ENCODE measurements around the gene HEYL.

HEYL gene

DNA sequence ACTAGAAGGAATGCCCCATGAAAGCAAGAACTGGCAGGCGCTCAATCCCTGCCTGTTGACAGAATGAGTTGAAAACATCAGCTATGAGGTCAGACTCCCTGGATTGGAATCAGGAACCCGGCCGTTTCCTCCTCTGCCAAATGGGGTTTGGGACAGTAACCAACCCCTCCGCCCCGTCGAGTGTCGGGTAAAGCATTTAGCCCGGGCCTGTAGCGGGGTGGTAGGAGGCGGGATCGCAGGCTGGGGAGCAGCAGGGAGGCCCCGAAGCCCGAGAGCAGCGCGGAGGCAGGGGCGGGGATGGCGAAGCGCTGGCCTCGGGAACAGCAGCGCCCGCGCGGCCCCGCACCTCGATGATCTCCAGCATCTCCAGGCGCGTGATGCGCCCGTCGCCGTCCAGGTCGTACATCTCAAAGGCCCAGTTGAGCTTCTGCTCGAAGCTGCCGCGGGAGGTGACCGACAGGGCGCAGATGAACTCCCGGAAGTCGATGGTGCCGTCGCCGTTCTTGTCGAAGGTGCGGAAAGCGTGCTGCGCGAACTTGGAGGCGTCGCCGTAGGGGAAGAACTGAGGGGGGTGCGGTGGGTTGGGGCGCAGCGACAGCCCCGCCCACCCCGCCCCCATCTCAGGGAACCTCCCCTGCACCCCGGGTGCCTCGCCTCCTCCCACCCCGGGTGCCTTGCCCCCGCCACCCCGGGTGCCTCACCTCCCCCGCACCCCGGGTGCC lies 44.3 kb upstream of the HEYL start:
- TF ChIP-seq, protein P1, sequence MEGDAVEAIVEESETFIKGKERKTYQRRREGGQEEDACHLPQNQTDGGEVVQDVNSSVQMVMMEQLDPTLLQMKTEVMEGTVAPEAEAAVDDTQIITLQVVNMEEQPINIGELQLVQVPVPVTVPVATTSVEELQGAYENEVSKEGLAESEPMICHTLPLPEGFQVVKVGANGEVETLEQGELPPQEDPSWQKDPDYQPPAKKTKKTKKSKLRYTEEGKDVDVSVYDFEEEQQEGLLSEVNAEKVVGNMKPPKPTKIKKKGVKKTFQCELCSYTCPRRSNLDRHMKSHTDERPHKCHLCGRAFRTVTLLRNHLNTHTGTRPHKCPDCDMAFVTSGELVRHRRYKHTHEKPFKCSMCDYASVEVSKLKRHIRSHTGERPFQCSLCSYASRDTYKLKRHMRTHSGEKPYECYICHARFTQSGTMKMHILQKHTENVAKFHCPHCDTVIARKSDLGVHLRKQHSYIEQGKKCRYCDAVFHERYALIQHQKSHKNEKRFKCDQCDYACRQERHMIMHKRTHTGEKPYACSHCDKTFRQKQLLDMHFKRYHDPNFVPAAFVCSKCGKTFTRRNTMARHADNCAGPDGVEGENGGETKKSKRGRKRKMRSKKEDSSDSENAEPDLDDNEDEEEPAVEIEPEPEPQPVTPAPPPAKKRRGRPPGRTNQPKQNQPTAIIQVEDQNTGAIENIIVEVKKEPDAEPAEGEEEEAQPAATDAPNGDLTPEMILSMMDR (conservative IDR thresholded peaks at IDR 0.05; ENCODE audit: low read depth, low read length): no peak
- no peak overlapping the region for H3K4me3 ChIP-seq (ENCODE audit: low read length)
- no peak for DNase-seq (ENCODE audit: low read depth)

DNA sequence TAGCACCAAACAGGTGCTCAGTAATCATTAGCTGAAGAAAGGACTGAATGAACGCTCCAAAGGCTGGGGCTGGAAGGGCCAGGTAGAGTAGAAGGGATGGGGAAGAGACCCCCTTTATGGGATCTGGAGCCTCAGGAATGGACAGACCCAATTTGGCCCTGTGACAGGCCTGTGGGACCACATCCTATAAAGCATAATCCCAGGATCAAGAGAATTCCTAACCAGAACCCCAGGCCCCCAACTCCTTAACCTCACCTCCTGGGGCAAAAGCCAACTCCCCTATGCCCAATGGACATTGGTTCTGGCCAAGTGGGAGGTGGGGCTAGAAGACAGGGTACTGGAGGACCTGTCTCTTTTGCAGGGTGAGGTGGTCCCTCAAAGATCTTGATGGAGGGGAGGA lies 42.6 kb upstream of the HEYL start:
- TF ChIP-seq, protein P1 (conservative IDR thresholded peaks at IDR 0.05; ENCODE audit: low read depth, low read length): no peak
- no peak for DNase-seq (ENCODE audit: low read depth)
- H3K4me3 ChIP-seq (ENCODE audit: low read length): no peak overlapping the region

DNA sequence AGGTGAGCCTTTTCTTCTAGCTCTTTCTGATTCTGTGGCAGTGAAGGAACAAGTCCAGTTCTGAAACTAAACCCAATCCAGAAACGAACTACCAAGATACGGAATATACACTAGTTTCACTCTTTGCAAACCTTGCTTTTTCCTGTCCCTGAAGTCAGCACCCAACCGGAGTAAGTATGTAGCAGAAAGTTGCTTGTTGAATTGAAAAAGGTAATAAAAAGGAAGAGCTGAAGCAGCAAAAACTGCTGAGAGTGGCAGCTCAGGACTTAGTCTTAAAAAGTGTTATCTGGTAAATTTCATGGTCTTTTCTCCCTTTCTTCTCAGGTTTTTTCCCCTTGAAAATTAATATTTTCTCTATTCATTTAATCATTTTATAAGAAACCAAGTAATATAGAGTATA lies 41.9 kb upstream of the HEYL start:
- no peak for DNase-seq (ENCODE audit: low read depth)
- TF ChIP-seq, protein P1 (conservative IDR thresholded peaks at IDR 0.05; ENCODE audit: low read depth, low read length): no peak
- no peak overlapping the region for H3K4me3 ChIP-seq (ENCODE audit: low read length)

DNA sequence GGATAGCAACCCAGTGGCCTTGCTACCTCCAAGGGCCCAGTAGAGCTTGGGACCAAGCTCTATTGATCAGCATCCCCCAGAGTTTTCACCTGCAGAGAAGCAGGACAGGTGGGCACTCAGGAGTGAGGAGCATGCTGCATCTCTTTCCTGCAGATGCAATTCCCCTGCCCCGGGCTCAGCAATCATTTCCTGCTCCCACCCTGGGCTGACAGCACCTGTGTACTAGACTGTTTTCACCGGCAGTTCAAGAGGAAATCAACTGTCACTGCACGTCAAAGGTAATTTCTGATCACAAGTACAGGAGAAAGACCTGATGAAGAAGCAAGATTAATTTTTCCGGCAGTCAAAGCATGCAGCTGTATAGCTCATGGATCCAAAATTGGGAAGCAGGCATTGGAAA lies 41.3 kb upstream of the HEYL start:
- TF ChIP-seq, protein P1 (conservative IDR thresholded peaks at IDR 0.05; ENCODE audit: low read depth, low read length): no peak
- no peak for DNase-seq (ENCODE audit: low read depth)
- no peak overlapping the region for H3K4me3 ChIP-seq (ENCODE audit: low read length)

DNA sequence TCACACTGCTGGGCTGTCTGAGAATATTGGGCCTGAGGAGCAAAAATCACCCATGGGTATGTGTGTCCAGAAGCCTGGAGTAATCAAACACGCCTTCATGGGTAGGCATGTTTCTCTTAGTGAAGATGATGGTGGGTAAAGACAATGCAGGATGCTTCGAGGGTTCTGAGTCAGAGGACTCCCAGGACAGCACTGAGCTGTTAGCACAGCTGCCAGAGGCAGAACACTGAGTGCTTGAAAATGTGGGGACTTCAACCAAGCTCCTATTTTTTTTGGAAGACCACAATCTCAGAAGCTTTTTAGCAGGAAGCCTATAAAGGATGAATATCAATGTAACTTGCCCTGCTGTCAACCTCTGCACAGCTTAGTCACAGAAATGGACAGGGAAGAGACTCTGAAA lies 40.4 kb upstream of the HEYL start:
- no peak for DNase-seq (ENCODE audit: low read depth)
- TF ChIP-seq, protein P1 (conservative IDR thresholded peaks at IDR 0.05; ENCODE audit: low read depth, low read length): no peak
- no peak overlapping the region for H3K4me3 ChIP-seq (ENCODE audit: low read length)

DNA sequence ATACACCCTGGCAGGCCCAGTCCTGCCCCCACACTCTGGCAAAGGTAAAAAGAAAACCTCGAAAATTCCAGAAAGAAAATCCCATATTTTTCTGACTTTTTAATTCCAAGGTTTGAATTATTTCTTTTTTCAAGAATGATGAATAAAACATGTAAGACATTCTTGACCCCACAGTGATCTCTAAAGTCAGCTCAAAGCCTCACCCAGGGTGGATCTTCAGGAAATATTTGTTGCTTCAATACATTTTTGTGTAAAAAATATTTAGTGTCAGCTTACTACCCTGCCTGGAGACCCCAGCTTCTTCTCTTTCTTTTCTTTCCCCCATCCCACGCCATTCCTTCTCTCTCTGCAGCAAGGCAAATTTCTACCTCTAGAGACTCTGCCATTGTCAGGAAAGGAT lies 39.4 kb upstream of the HEYL start:
- TF ChIP-seq, protein P1 (conservative IDR thresholded peaks at IDR 0.05; ENCODE audit: low read depth, low read length): no peak
- no peak for DNase-seq (ENCODE audit: low read depth)
- no peak overlapping the region for H3K4me3 ChIP-seq (ENCODE audit: low read length)

DNA sequence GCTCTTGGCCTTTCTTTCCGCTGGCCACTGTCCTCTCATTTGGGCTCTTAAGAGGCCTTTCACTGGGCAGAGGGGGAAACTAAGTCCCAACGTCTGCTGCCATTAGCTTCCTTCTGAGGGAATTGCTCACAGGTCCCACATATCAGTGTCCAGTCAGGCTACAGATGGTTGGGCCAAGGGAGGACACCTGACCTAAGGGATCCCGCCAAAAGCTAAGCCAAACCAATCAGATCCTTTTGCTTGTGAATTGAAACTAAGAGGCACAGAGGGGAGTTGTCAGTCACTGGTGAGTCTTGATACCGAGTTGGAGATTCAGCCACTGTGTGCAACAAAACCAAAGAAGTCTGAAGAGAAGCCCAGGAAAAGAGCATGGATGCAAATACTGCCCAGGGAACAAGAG lies 38.2 kb upstream of the HEYL start:
- TF ChIP-seq, protein P1 (conservative IDR thresholded peaks at IDR 0.05; ENCODE audit: low read depth, low read length): no peak
- no peak for DNase-seq (ENCODE audit: low read depth)
- no peak overlapping the region for H3K4me3 ChIP-seq (ENCODE audit: low read length)
